Stimulated activated effector memory CD8-positive, alpha-beta T cell treated with anti-CD3 and anti-CD28 coated beads, Interleukin-12 subunit alpha, Interleukin-12 subunit beta, amount 100 ng/mL, for 72 hours (primary cell): Measurements from ENCODE around the gene POLL.

Experiments used
- ATAC-seq: fragments of 150-1000 bp; cut with Tn5 transposase; 2 replicates; pipeline ENCODE4 v1.10.0; 2021
- DNase-seq, 2 donors: peaks; one replicate each; pipeline ENCODE4 v3.0.0; 2021 to 2022; ENCODE audit warnings: low spot score in 2 of 2
- H3K27ac Mint-ChIP-seq: one replicate; pipeline ENCODE4 v1.8.0; 2022; ENCODE audit warnings: mild to moderate bottlenecking, mixed read lengths
- H3K36me3 Mint-ChIP-seq: one replicate; pipeline ENCODE4 v1.8.0; 2022; ENCODE audit warnings: mild to moderate bottlenecking, mixed read lengths
- H3K4me1 Mint-ChIP-seq: one replicate; pipeline ENCODE4 v1.8.0; 2022; ENCODE audit warnings: mixed read lengths
- H3K4me3 Mint-ChIP-seq: one replicate; pipeline ENCODE4 v1.8.0; 2022; ENCODE audit warnings: mild to moderate bottlenecking, mixed read lengths
- H3K9me3 Mint-ChIP-seq: one replicate; pipeline ENCODE4 v1.8.0; 2022; ENCODE audit warnings: mixed read lengths

POLL gene

DNA sequence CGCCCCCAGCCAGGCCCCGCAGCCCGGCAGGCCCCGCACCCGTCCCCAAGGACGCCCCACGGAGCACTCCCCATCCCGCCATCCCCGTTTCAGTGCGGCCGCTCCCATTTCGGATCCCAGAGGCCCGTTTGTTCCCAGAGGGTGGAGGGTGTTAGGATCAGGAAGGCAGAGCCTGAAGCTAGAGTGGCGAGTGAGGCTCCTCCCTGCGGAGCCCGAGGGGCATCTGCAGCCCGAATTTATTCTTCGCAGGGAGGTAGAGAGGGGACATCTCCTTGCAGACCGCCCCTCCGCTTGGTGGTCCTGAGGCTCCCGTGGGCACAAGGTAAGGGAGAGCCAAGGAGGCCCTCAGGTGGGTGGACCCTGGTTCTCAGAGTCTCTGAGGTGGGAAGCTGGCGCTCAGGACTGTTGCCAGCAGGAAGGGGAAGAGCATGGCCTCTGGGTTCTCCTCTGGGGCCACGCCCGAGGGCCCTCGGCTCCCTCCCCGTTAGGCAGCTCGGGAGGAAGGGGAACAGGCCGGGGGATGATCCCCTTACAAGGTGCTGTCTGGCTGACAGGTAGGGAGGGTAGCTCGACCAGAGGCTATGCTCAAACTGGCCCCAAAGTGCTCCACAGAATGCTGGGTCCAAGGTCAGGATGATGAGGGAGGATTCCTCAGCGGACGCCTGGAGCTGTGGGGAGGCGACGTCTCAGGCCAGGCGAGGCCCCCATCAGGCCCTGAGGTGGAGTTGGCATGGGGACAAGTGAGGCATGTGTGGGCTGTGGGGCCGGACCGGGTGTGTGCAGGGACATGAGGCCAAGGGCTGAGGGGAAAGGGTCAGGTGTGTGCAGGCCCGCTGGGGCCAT lies 17.4 kb downstream of the POLL start:
- DNase-seq (no peak), ATAC-seq (peak; percentile 19)
- peak overlapping the region; percentile 34 for H3K27ac Mint-ChIP-seq
- peak overlapping the region; percentile 74 for H3K4me3 Mint-ChIP-seq
- no peaks in the 10 kb centered on the region for H3K9me3 Mint-ChIP-seq
- H3K36me3 Mint-ChIP-seq: peaks cover 5% of the 10 kb centered on the region
- H3K4me1 Mint-ChIP-seq: peaks cover 26% of the 10 kb centered on the region

DNA sequence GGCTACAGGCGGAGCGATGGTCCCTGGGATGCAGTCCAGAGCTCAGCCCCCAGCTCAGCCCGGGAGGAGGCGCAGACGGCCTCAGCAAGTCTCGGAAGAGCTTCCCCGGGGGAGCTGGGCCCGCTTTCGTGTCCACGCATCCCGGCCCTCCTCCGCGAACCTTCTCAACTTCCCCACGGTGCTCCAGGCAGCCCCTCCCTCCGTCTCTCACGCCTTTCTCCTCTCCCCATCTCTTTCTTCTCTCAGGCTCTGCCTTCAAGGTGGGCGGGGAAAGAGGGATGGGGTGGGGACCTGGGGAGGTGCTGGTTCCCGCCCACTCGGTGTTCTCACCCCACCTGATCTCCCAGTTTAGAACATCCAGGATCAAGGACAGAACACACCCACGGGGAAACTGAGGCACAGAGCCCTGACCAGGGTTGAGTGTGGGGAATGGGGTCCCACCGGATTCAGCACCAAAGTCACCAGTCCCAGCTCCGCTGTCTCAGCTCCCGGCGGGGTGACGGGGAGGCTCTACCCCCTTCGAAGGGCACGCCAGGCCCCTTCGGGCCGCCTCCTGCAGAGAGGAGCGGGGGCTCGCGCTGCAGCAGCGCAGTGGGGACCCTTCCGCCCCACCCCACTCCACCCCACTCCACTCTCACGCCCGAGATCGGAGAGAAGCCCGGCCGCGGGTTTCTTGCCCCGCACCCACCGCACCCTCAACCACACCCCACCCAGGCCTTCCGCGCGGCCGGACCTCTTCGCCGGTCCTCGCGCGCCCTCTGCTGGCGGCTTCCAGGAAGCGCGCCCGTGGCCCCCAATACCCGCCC lies 18.2 kb downstream of the POLL start:
- H3K4me3 Mint-ChIP-seq: peak overlapping the region; percentile 74
- ATAC-seq: peak; percentile 79
- H3K27ac Mint-ChIP-seq: peak overlapping the region; percentile 34
- no peaks in the 10 kb centered on the region for H3K9me3 Mint-ChIP-seq
- H3K36me3 Mint-ChIP-seq: peaks cover 5% of the 10 kb centered on the region
- peaks cover 26% of the 10 kb centered on the region for H3K4me1 Mint-ChIP-seq
- peak; percentile 87 to 94 for DNase-seq

DNA sequence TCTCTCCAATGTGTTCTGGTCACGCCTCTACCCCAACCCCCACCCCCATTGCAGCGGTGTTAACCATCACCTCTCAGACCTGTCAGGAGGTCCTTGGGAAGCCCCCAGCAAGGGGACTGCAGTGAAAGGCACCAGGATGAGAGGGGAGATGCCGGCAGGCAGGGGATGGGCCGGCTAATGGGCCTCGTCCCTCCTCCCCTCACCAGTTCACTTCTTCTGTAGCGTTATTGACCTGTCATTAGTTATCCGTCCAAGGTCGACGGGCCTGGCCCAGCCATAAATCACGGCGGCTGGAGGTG lies 18.8 kb downstream of the POLL start:
- H3K9me3 Mint-ChIP-seq: no peaks in the 10 kb centered on the region
- H3K4me3 Mint-ChIP-seq: peak overlapping the region; percentile 74
- H3K36me3 Mint-ChIP-seq: peaks cover 5% of the 10 kb centered on the region
- H3K4me1 Mint-ChIP-seq: peaks cover 26% of the 10 kb centered on the region
- no peak overlapping the region for H3K27ac Mint-ChIP-seq
- no peak for DNase-seq
- no peak for ATAC-seq

DNA sequence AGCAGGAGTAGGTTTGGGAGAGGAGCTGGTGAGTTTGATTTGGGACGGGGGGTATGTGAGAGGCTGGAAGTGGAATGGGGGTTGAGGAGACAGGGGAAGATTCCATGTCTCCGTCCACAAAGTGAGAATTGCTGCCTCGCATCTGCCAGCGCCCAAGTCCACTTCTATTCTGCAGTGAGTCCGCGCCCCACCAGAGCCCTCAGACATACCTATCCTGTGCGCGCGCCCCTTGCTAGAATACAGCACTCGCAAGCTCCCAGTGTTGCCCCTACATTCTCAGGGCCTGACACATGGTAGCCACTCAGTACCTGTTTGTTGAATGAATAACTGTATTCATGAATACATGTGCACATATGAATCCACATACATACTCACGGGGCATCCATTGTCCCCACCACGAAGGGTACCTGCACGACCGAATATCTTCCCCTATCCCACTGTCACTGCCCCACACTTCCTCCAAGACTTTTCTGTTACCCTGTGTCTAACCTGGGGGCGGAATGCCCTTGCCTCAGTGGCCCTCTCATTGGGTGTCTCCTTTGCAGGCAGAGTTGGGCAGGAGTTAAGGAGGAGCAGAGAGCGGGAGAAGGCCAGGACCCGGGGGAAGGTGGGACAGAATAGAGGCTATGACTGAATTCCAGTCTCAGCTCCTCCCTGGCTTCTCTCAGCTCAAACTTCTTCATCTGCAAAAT lies 19.9 kb downstream of the POLL start:
- Mint-ChIP-seq H3K4me3 (peak overlapping the region; percentile 74), H3K9me3 (no peaks in the 10 kb centered on the region), H3K27ac (no peak overlapping the region), H3K4me1 (peaks cover 26% of the 10 kb centered on the region), H3K36me3 (peaks cover 5% of the 10 kb centered on the region)
- no peak for DNase-seq
- no peak for ATAC-seq

DNA sequence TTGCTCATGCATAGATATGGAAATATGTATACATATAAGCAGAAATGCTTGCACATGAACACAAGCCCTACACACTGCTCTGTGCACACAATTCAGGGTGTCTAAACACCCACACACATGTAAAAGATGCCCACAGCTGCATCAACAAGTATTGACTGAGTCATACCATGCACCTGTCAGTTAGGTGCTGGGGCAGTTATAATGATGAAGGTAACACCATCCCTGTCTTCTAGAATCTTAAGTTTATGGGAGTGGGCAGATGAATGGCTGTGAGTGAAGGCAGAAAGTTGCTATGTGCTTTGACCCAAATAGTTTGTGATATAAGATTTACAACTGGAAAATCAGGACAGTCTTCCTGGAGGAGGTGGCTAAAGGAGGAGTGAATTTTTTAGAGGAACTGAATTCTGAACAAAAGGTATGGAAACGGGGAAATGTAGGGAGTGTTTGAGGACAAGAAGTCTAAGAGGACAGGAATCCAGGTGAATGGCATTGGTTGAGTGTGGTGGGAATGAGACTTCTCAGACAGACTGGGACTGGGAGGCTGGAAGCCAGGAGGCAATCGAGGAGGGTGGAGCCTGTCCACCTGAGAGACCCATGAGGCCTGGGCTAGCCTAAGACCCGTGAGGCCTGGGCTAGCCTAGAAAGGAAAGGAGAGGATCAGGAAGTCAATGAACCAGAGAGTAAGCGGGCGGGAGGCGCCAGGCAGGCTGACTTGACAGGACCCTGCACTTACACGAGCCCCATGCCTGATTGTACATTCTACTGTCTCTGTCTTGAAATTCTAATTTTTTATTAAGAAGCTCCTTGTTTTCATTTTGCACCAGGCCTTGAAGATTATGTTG lies 20.7 kb downstream of the POLL start:
- no peak overlapping the region for H3K27ac Mint-ChIP-seq
- H3K36me3 Mint-ChIP-seq: peaks cover 5% of the 10 kb centered on the region
- no peaks in the 10 kb centered on the region for H3K9me3 Mint-ChIP-seq
- no peak for DNase-seq
- peak overlapping the region; percentile 2 for H3K4me3 Mint-ChIP-seq
- peaks cover 26% of the 10 kb centered on the region for H3K4me1 Mint-ChIP-seq
- peak; percentile 50 for ATAC-seq

DNA sequence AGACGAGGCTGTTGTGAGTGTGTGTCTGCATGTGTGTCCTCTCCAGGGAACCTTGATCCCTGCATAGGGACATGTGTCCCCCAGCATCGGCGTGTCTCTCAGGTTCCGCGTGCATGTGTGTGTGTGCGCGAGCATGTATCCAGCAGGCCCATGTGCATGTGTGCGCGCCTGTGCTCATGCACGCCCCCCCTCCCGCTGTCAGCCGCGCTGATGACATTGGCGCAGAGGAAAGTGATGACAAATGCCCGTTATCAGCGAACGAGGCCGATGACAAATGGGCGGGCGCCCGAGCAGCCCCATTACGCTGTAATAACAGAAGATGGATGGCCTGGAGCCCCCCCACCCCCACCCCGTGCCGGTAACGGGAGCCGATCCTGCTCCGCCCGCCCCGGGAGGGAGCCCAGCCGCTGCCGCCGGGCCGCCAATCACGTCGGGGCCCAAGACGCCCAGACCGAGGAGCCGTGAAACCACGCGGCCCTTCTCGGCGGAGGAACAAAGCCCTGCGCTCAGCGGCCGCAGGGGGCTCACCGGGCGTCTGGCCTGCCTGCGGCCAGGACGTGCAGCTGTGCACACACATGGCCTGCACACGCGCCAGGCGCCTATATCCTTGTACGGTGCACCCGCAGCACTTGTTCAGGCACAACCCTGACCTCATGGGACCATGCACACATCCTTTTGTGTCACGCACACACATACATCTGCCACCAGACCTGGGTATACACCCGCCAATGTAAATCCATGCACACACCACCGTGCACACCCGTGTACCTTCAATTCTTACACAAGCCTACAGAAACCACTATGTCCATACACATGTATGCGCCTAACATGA lies 21.5 kb downstream of the POLL start:
- DNase-seq: no peak
- no peak overlapping the region for H3K27ac Mint-ChIP-seq
- no peak for ATAC-seq
- H3K36me3 Mint-ChIP-seq: peaks cover 5% of the 10 kb centered on the region
- peaks cover 26% of the 10 kb centered on the region for H3K4me1 Mint-ChIP-seq
- peak overlapping the region; percentile 2 for H3K4me3 Mint-ChIP-seq
- H3K9me3 Mint-ChIP-seq: no peaks in the 10 kb centered on the region

DNA sequence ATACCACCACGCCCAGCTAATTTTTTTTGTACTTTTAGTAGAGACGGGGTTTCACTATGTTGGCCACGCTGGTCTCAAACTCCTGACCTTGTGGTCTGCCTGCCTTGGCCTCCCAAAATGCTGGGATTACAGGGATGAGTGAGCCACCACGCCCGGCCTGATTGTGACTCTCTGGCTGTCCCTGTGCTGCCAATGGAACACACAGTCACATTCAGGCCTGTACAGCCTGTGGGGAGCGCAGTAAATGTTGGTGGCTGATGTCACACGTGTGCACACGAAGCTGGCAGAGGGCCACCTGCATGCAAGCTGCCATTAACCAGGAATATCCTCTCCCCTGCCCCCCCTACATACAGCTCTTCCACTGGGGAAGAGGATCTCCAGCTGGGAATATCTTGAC lies 22.1 kb downstream of the POLL start:
- Mint-ChIP-seq H3K4me3 (no peak overlapping the region), H3K4me1 (peaks cover 30% of the 10 kb centered on the region), H3K36me3 (peaks cover 5% of the 10 kb centered on the region), H3K9me3 (no peaks in the 10 kb centered on the region), H3K27ac (no peak overlapping the region)
- ATAC-seq (no peak), DNase-seq (no peak)

DNA sequence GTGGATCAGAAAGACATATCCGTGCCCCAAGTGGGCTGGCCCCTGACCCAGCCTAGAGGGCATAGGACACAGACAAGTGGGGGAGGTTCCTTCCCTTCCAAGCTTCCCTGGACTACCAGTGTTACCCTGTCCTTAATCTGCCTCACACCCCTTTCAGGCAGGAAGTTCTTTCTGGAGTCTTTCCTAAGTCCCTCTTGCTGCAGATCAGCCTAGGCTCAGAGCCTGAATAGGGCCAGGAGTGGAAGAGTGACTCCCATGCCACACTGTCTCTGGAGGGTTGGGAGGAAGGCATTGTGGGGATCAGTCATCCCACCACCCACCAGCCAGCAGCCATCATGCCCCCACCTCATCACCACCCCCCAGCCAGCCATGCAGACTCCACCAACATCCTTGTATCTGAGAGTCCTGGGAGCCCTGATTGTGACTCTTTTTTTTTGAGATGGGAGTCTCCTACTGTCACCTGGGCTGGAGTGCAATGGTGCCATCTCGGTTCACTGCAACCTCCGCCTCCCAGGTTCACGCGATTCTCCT lies 22.6 kb downstream of the POLL start:
- peaks cover 30% of the 10 kb centered on the region for H3K4me1 Mint-ChIP-seq
- H3K4me3 Mint-ChIP-seq: no peak overlapping the region
- no peak for DNase-seq
- H3K9me3 Mint-ChIP-seq: no peaks in the 10 kb centered on the region
- peaks cover 5% of the 10 kb centered on the region for H3K36me3 Mint-ChIP-seq
- ATAC-seq: no peak
- H3K27ac Mint-ChIP-seq: no peak overlapping the region

DNA sequence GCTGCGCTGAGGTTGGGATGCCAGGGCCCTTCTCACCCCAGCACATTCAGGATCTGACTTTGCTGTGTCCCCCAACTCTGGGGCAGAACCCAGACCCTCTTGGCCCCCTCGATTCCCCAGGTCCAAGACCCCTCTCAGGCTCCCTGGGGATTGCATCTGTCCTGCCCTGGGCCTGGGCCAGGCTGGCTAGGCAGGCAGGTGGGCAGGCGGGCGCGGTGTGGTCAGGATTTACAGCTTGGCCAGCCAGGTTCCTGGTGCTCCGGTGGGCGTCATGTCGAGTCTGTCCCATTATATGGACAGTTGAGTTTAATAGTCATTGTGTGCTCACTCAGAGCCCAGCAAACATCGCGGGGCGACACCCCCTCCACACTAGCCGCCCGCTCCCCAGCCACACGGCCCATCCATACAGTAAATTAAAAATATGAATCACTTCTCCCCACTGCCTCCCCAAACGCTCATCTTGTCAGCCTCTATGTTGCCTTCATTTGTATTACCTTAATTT lies 23.5 kb downstream of the POLL start:
- ATAC-seq: no peak
- no peak for DNase-seq
- H3K4me1 Mint-ChIP-seq: peaks cover 30% of the 10 kb centered on the region
- H3K27ac Mint-ChIP-seq: no peak overlapping the region
- H3K9me3 Mint-ChIP-seq: no peaks in the 10 kb centered on the region
- H3K36me3 Mint-ChIP-seq: no peaks in the 10 kb centered on the region
- no peak overlapping the region for H3K4me3 Mint-ChIP-seq

DNA sequence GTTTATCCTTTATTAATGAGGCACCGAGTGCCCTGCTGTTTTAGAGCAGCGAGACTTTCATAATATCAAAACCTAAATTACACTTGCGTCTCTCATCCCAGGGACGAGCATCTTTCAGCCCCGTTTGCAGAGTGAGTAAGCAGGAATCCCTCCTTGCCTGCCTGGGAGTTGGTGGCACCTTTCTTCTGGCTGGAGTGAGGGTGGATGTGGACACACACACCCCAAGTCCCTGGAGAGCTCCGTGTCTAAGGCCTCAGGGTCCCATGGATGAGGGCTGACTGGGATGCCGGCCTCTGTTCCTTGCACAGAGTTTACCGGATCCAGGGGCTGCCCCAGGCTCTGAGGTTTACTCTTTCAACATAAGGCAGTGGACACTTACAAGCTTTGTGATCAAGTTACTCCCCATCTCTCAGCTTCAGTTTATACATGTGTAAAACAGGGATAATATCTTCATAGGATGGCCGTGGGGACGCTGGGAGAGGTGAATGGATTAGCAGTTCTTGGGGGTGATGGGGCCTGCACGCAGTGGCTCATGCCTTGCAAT lies 24.5 kb downstream of the POLL start:
- no peak for DNase-seq
- H3K4me3 Mint-ChIP-seq: no peak overlapping the region
- no peaks in the 10 kb centered on the region for H3K36me3 Mint-ChIP-seq
- H3K4me1 Mint-ChIP-seq: peaks cover 36% of the 10 kb centered on the region
- ATAC-seq: no peak
- H3K9me3 Mint-ChIP-seq: no peaks in the 10 kb centered on the region
- H3K27ac Mint-ChIP-seq: no peak overlapping the region

DNA sequence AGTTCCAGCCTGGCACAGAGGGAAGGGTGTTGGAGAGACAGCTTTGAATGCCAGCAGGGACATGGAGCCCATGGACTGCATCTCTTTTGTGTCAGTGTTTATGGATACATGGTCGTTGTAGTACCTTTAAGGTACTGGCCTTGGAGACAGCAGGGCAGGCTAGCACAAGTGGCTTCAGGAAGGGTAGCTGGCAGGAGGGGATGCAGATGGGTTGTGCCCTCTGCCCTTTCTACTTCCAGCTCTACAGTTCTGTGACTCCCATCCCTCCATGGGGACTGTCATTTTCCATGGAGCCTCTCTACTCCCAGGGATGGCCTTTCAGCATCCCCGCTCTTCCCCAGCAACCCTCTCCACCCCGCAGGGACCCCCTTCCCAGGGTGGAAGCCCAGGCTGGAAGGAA lies 25.1 kb downstream of the POLL start:
- no peak for DNase-seq
- H3K4me1 Mint-ChIP-seq: peaks cover 41% of the 10 kb centered on the region

DNA sequence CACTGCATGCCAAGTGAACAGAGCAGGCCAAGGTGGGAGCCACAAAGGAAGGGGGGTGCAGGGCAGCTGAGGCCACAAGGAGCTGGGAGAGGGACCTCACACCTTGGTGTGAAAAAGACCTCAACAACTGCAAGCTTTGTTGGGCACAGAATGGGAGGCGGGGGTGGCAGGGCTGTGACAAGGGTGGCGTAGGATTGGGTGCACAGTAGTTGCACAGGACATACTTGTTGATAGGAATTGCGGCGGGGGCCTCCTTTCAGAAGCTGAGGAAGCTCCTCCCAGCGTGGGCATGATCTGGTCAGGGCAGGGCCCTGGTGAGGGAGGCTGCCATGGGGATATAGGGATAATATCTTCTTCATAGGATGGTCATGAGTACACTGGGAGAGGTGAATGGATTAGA lies 25.8 kb downstream of the POLL start:
- no peak overlapping the region for H3K27ac Mint-ChIP-seq
- no peaks in the 10 kb centered on the region for H3K36me3 Mint-ChIP-seq
- H3K4me1 Mint-ChIP-seq: peaks cover 42% of the 10 kb centered on the region
- H3K9me3 Mint-ChIP-seq: no peaks in the 10 kb centered on the region
- no peak for ATAC-seq
- DNase-seq: no peak
- H3K4me3 Mint-ChIP-seq: no peak overlapping the region

More for the DNA sequence above, 25.1 kb downstream of the POLL start:
- no peak for ATAC-seq
- H3K4me3 Mint-ChIP-seq: no peak overlapping the region
- H3K36me3 Mint-ChIP-seq: no peaks in the 10 kb centered on the region
- H3K27ac Mint-ChIP-seq: no peak overlapping the region
- no peaks in the 10 kb centered on the region for H3K9me3 Mint-ChIP-seq

DNA sequence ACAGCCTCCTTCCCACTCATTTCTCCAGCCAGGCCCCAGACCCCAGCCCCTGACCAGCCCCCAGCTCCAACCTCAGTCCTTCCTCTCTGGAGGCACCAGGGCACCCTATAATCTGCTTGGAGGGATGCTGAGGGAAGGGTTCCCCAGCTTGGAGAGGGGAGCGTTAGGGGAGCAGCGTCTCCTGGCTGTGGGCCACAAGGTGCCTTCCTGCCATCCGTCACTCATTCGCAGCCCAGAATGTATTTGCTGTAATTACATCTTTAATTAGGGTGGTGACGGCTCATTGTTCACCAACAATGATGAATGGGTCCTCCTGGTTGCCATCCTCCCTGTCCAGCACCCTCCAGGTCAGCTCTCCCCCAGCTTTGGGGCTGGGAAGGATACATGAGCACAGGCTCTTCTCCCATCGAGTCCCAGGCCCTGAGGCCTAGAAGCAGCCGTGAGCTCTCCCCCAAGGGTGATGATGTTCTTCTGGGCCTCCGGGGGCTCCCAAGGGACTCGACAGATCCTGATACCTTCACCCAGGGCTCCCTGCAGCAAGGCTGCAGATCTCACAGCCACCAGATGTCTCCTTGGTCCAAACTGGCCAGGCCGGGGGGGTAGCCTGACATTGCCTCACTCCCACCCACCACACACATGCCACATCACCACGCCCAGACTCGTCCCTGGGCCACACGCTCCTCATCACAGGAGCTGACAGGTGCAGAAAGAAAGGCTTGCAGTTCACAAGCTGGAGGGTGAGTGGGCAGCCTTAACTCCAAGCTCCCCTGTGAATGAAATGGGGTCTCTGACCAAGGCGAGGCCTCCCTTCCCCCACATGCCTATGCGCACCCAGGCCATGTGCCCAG lies 26.8 kb downstream of the POLL start:
- Mint-ChIP-seq H3K27ac (no peak overlapping the region), H3K4me3 (no peak overlapping the region), H3K9me3 (no peaks in the 10 kb centered on the region), H3K4me1 (peaks cover 35% of the 10 kb centered on the region), H3K36me3 (no peaks in the 10 kb centered on the region)
- no peak for DNase-seq
- ATAC-seq: no peak
